Daoy (cell line): Measurements from ENCODE around the gene BPIFA1. TPM values are rescaled to one million over a fixed set of nuclear protein-coding genes. Genes with fewer than 3 reads are reported as not detected.

Source experiments
- DNase-seq: peaks from one replicate; pipeline ENCODE4 v3.0.0-alpha.2; 2015; ENCODE audit warnings: low read depth
- total RNA-seq: library from RNA; depleted of rRNA; stranded (reverse); fragments of >200 nt; shearing (Covaris generic); gene quantifications from 2 replicates; pipeline ENCODE4 v1.2.3, GENCODE V29; 2014; rRNA removed

The BPIFA1 gene
- total RNA-seq, 1 experiment from 2014 or later = not detected

DNA sequence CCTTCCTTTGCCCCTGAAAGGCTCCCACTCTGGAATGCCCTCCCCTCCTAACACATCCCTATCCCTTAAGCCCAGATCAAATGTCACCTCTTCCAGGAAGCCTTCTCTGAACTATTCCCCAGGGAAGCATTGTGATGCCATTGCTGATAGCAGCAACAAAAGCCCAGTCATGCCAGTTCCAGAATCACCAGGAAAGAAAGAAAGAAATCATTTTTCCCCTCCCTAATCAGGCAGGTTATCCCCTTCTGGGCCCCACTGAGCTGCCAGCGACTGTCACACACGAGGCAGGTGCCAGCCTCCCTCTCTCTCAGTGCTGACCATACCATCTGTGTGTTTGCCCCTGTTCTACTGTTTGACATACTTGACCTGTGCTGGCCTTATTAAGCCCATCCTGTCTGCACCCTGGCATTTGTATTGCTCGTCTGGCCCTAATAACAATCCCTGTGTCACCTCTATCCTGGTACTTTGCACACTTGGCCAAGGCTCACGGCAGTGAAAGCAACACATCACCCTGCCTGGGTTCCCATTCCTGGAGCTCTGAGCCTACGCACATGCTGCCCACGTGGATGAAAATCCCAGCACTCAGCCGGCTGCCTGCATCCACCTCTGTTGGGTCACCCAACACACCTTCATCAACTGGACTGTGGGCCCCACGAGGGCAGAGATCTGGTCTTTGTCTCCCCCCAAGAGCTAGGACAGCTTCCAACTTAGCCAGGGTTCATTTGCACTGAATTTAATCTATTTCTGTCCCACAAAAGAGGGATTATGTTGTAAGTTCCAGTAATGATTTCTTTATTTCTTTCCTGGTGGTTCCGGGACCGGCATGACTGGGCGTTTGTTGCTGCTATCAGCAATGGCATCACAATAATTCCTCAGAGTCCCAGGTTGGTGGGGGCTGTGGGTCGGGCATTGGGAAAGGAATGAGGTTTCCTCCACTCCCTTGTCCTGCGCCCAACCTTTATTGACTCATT is 42.0 kb downstream of the BPIFA1 start:
- DNase-seq = no peak

DNA sequence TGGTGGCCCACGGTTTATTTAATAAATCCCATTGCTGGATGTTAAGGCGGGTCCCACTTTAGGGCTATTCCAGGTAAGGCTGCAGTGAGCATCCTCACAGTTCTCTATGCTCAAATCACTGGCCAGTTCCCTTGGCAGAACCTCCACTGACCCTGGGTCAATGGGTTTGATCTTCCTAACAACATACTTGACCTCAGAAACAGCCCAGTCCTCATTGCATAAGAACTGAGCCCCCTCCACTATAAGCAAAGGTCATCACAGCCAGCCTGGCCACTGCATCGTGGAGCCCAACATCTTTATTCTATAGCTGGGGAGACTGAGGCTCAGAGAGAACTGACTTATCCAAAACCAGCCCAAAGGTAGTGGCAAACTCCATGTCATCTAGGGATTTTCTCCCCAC is 42.9 kb downstream of the BPIFA1 start:
- no peak for DNase-seq

DNA sequence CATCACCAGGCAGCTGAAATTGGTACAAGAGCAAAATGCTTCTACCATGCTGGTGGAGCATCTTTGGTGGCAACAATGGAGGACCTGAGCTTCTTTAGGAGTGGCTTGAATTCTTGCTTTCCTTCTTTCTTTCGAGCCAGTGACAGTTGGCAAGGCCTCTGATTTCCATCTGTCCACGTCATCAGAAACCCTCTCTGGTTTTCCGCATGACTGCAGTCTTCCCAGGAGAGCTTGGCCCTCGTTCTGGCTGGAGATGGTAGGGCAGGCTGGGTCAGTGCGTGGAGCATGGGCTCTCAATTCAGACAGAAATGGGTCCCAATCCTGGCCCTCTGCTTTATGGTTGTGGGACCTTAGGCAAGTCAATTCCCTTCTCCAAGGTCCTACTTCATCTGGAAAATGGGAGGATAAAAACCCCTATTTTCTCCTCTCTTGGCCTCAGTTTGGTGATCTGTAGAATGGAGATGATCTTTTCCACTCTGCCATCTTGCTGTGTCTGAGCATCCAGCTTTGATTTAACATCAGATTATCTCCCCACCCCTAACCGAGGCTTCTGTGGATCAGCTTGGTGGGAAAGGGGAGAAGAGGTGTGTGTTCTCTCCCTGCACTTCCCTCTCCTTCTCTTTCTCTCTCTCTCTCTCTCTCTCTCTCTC is 43.6 kb downstream of the BPIFA1 start:
- DNase-seq = peak; percentile 36

DNA sequence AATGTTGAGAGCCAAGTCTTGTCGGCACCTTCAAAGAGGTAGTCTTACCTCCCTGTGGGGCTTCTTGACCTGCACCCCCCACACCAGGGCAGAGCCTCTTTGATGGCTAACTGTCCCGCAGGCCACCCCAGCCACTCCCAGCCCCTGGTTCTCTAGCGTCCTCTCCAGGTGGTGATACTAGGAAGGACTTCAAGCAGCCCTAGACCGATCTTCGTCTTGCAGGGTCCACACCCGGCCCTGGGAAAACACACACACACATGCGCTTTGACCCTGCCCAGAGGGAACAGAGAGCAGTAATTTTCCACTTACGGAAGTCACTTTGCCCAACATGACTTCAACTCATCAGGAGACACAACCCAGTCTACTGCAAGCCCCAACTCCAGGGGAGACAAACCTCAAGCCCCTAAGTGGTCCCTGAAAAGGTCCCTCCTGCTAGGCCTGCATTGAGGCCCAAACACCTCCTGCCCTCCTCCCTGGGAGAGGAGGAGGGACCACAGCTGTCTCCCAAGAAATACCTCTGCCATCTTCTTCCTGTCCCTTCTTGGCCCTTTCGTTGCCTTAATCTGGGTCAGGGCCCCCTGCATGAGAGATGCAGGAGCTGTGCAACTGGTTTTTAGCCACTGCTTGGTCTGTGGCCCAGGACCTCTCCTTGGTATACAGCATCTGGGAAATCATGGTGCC is 44.3 kb downstream of the BPIFA1 start:
- no peak for DNase-seq

DNA sequence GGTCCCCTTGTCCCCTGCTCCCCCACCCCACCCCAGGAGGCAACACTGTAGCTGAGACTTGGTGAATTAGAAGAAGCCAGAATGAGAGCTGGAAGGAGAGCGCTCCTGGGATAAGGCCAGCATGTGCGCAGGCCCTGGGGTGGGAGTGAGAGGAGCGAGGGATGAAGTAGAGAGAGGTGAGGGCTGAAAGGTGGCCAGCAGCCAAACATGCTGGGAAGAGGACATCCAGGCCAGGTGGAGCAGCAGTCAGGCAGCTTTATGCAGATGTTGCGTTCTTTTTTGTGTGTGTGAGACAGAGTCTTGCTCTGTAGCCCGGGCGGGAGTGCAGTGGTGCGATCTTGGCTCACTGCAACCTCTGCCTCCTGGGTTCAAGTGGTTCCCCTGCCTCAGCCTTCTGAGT is 45.0 kb downstream of the BPIFA1 start:
- DNase-seq = no peak

DNA sequence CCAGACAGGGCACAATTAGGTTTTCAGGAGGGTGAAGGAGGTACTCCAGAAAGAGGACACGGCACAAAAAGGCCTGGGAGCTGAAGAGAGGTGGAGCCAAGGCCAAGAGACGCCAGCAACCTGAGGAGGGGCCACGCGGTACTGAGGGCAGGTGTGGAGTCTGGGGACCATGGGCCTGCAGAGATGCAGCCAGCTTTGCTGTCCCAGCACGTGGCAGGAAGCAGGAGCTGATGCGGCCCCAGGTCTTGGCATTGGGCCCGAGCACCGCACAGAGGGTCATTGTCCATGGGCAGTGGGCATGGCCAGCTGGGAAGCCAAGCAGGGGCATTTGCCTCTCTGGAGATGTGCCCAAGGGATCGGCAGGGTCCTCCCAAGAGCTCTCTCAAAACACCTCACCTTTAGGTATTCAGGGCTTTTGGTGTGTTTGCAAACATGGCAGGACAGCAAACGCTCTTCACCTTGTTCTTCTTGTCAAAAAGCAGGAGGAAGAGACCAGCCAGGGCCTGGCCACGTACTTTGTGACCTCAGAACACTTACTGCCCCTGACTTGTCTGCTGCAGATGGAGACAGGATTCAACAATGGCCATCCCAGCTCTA is 45.9 kb downstream of the BPIFA1 start:
- DNase-seq = no peak

DNA sequence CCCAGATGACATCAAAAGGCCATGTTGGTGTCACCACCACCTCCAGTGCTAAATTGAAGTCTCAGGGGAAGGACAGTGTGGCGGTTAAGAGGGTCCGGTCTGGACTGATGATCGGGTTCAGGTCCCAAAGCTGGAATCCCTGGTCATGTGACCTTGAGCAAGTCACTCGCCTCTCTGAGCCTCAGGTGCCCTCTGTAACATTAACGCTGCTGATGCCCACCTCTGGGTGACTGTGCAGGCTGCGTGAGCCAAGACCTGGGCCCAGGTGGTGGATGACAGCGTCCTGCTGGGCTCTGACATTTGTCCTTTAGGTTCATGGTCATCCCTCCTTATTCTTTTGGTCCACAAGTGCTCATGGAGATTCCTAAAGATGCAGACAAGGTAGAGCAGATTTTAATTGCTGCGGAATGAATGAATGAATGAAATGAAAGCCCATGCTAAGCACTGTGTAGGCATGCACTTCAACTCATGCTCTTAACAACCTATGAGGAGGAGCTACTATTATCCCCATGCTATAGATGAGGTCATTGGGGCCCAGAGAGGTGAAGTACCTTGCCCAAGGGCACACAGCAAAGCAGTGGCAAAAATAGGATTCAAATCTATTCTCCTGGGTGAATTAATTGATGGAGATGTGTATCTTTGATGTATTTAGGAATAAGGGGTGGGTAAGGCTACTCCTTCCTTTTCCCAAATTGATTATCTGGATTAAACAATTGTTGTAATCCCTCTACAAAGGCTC is 46.6 kb downstream of the BPIFA1 start:
- no peak for DNase-seq

DNA sequence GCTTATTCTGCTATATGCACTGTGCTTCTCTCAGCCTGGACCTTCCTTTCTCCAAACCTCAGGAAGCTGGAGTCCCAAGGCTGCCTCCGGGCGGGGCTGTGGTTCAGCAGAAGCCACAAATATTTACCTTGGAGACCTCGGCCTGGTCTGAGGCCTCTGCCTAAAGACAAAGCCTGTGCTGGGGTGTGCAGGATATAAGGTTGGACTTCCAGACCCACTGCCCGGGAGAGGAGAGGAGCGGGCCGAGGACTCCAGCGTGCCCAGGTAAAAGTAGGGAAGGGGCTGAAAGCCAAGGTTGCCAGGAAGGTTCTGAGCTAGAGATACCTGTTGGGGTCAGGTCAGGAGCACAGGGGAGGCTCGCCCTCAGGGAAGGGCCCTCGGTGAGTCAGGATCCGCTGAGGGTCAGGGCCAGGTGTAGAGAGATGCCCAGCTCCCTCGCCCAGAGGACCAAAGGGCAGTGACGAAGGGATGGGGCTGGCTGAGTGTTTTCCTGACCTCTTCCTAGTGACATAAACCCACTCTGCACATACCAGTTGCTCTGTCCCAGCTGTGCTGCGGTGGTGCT is 47.3 kb downstream of the BPIFA1 start, which contains the start of gene BPIFB1:
Gene BPIFB1, plus strand, starts transcription at position 224 of the 565 bp plus-strand sequence. CDS start 2,860 bp downstream, outside the sequence.
- DNase-seq = no peak

DNA sequence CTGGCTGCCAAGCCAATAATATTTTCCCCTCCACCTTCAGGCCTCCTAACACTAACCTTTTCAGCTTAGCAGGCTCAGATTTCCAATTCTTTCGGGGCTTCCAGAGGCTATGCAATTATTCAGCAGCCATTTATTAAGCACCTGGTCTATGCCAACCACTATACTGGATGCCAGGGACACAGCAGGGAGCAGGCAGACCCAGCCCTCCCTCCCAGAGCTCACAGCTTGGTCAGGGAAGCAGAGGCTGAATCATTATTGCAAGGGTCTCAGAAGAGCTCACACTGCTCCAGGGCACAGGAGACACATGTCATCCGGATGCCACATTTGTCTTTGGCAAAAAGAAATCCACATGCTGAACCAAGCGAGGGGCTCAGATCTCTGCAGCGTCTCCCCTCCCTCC is 48.5 kb downstream of the BPIFA1 start:
- no peak for DNase-seq

DNA sequence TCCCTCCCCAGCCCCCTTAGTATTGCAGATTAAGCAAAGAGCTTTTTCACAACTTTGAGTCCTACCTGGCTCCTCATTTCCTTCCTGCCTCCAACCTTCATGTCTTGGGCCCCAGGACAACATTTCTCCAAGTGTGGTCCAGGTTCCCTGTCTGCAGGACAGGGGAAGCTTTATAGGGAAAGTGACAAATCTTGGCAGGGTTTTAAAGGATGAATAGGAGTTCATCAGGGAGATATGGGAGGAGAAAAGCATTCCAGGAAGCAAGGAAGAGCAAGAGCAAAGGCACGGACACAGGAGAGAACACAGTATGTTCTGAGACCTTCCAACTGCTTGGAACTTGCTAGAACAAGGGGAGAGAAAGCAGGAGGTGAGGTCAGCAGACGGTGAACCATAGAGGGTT is 49.1 kb downstream of the BPIFA1 start:
- no peak for DNase-seq

DNA sequence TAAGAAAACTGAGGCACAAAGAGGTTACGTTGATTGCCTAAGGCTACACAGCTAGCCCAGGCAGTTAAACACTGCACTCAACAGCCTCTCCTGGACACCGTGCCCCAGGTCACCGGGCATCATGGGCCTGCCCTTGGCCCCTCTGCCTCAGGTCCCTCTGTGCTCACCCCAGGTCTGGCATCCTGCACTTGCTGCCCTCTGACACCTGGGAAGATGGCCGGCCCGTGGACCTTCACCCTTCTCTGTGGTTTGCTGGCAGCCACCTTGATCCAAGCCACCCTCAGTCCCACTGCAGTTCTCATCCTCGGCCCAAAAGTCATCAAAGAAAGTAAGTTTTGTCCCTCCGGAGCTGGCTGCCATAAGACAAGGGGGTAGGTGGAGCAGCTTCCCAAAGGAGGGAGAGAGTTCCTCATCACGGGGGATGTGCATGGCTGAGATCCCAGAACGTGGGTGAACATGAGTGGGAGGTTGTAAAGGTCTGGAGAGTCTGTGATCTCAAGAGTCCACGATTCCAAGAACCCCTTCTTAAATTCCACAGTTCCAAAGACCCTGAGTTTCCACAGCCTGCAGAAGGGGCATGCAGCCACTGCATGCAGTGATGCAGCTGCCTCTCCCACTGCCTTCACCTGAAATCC is 50.2 kb downstream of the BPIFA1 start:
- no peak for DNase-seq

DNA sequence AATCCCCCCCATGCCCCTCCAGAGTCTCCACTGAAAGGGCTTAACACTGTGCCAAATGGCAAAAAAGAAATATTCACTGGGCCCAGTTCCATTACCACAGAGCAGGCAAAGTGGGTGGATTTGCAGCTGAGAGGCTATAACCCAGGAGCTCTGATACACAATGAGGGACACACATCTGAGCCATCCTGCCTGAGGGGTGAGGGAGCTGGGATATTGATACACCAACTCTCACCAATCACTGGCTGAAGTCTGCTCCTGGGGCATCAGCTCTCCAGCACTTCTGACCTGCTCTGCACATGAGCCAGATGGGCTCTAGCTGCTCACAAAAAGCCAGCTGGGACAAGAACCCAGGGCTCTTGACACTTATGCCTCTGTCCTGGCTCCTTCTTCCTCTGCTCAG is 52.1 kb downstream of the BPIFA1 start:
- no peak for DNase-seq

DNA sequence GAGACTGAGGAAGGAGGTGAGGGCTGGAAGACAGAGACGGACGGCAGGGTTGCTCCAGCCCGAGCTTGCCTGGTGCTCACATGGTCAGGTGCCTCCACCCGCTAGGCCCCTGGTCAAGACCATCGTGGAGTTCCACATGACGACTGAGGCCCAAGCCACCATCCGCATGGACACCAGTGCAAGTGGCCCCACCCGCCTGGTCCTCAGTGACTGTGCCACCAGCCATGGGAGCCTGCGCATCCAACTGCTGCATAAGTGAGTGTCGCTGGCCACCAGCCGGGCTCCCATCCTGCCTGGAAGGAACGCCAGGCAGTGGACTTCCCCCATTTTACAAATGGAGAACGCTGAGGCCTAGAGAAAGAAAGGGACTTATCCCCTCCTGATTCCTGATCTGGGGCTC is 55.1 kb downstream of the BPIFA1 start:
- DNase-seq = no peak

DNA sequence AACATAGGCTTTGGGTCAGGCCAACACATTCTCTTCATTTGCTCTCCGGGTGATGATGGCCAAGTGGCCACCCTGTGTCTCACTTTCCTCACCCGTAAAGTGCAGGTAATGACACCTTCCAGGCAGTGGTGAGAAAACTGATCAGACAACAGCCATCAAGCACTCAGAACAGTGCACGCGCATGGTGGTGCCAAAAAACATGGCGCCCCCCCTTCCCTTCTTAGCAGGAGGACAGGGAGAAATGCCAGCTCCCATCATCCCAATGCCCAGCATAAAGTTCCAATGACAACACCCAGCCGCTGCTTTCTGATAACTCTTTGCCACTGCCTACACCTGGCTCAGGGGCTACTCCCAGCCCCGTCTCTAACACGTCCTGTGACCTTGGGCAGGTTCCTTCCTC is 55.6 kb downstream of the BPIFA1 start:
- no peak for DNase-seq

DNA sequence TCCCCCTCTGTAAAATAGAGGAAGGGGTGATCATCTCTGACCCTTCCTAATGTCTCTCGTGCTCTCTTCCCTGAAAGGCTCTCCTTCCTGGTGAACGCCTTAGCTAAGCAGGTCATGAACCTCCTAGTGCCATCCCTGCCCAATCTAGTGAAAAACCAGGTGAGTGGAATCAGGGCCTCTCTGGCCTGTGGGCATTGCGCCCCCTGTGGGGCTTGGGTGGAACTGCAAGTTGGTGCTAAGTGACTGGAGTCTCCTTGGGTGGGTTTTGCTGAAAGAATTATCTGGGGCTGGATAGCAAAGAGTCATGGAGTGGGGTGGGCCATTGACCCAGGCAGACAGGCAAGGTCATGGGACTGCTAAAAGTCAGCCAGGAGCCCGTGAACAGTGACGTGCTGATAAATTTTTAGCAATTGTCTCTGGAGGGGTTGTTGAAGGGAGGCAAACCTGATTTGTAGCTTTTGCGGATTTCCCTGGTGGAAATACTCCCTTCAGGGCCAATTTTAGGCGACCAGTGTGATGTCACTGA is 56.1 kb downstream of the BPIFA1 start:
- peak; percentile 47 for DNase-seq

Other genes with a start within 250 kb of the BPIFA1 start
- gene SUN5, start 231.6 kb upstream of the BPIFA1 start, total RNA-seq = not detected in 2 replicates
- not detected in 2 replicates for gene BPIFB2, start 228.3 kb upstream of the BPIFA1 start, total RNA-seq
- gene BPIFB6, start 204.3 kb upstream of the BPIFA1 start, total RNA-seq = not detected in 2 replicates
- not detected in 2 replicates for gene BPIFB3, start 182.1 kb upstream of the BPIFA1 start, total RNA-seq
- not detected in 2 replicates for gene BPIFB4, start 156.4 kb upstream of the BPIFA1 start, total RNA-seq
- gene BPIFA2, start 67.8 kb upstream of the BPIFA1 start, total RNA-seq = not detected in 2 replicates
- gene BPIFA3, start 18.6 kb upstream of the BPIFA1 start, total RNA-seq = not detected in 2 replicates
- gene BPIFB1, start 47.2 kb downstream of the BPIFA1 start, total RNA-seq = not detected in 2 replicates
- gene CDK5RAP1, start 165.5 kb downstream of the BPIFA1 start, total RNA-seq = 31.9 and 50.5 TPM in 2 replicates
- 2.5 and 3.2 TPM in 2 replicates for gene SNTA1, start 207.8 kb downstream of the BPIFA1 start, total RNA-seq